GM12878 (cell line): ENCODE data around the gene EVX2. TPM values are rescaled to one million over a fixed set of nuclear protein-coding genes. Genes with fewer than 3 reads are reported as not detected.

Experiments
- ATAC-seq: fragments of 200-7000 bp; cut with Tn5 transposase; 3 replicates; pipeline ENCODE4 v1.9.1; 2020; ENCODE audit warnings: mild to moderate bottlenecking, moderate library complexity
- BruUV-seq: library from RNA; stranded (reverse); fragments of 400-500 nt; replicated peaks from 2 replicates; lab custom pipeline; 2021; lab: Mats Ljungman, UMichigan
- CTCF ChIA-PET: fragments of 300-600 bp; sonication (Branson Sonifier 250); formaldehyde crosslinking; extraction: SDS; loops from one replicate; lab custom pipeline; 2021; ENCODE audit warnings: inconsistent platforms; lab: Yijun Ruan, JAX
- POLR2A ChIA-PET: fragments of 350-600 bp; formaldehyde crosslinking; extraction: SDS; loops from one replicate; lab custom pipeline; 2021; ENCODE audit warnings: inconsistent platforms; lab: Charles Lee
- RAD21 ChIA-PET: fragments of 300-600 bp; sonication (Branson Sonifier 250); formaldehyde crosslinking; loops from one replicate; lab custom pipeline; 2023; ENCODE audit warnings: antibody characterized with exemption; ENCODE audit not compliant: unreplicated experiment; lab: Charles Lee
- SMC1A ChIA-PET: fragments of 300-600 bp; sonication (Branson Sonifier 250); formaldehyde crosslinking; loops from one replicate; lab custom pipeline; 2023; ENCODE audit not compliant: unreplicated experiment, uncharacterized antibody; lab: Charles Lee
- DNase-seq: peaks from one replicate; pipeline ENCODE4 v3.0.0-alpha.2; 2011; ENCODE audit warnings: low read depth, low spot score
- FAIRE-seq: peaks from 3 replicates; lab custom pipeline; 2011; peaks lifted over from hg19 to GRCh38; lab: Jason Lieb, UNC
- H2AFZ ChIP-seq: 2 replicates; pipeline ENCODE4 v1.6.0; 2011; ENCODE audit warnings: low read depth, low read length, control low read depth; ENCODE audit not compliant: control insufficient read depth
- H3K27ac ChIP-seq: 2 replicates; pipeline ENCODE4 v1.5.1; 2011; ENCODE audit warnings: control low read depth; ENCODE audit not compliant: control insufficient read depth, insufficient read depth
- H3K27me3 ChIP-seq, 2 experiments: replicated peaks in 1 of 2; 2 replicates each; pipeline versions ENCODE4 v1.6.0 to v1.6.1; 2011; ENCODE audit warnings: low read length in 1 of 2; ENCODE audit not compliant: control insufficient read depth in 2 of 2, insufficient read depth in 2 of 2
- H3K36me3 ChIP-seq, 2 experiments: 2 replicates each; pipeline ENCODE4 v1.5.1; 2011; ENCODE audit warnings: low read length in 1 of 2; ENCODE audit not compliant: control insufficient read depth in 2 of 2, insufficient read depth in 2 of 2
- H3K4me1 ChIP-seq: 2 replicates; pipeline ENCODE4 v1.6.1; 2011; ENCODE audit warnings: mild to moderate bottlenecking, low read length, moderate library complexity, mixed read lengths; ENCODE audit not compliant: control insufficient read depth, insufficient read depth
- H3K4me2 ChIP-seq: 2 replicates; pipeline ENCODE4 v1.6.0; 2011; ENCODE audit warnings: control low read depth; ENCODE audit not compliant: control insufficient read depth, insufficient read depth
- H3K4me3 ChIP-seq: fragments of 200-600 bp; sonication (generic); 2 replicates; pipeline ENCODE4 v1.5.1; 2016
- H3K79me2 ChIP-seq: 2 replicates; pipeline ENCODE4 v1.6.0; 2011; ENCODE audit warnings: low read length; ENCODE audit not compliant: control insufficient read depth, insufficient read depth
- H3K9ac ChIP-seq: 2 replicates; pipeline ENCODE4 v1.8.0; 2011; ENCODE audit warnings: low read length, control low read depth, mixed read lengths; ENCODE audit not compliant: control insufficient read depth, insufficient read depth
- H3K9me3 ChIP-seq: replicated peaks from 3 replicates; pipeline ENCODE4 v1.5.1; 2011; ENCODE audit warnings: mild to moderate bottlenecking, low read length; ENCODE audit not compliant: control insufficient read depth, insufficient read depth
- H4K20me1 ChIP-seq: 2 replicates; pipeline ENCODE4 v1.6.0; 2011; ENCODE audit not compliant: control insufficient read depth, insufficient read depth
- BCL11A ChIP-seq: IDR thresholded peaks from 2 replicates; pipeline ENCODE4 v1.6.1; 2011; ENCODE audit warnings: low read depth, low read length
- CHD1 ChIP-seq: IDR thresholded peaks from 2 replicates; pipeline ENCODE4 v1.6.1; 2012; ENCODE audit warnings: low read depth, low read length, improper control_type of control experiment
- DPF2 ChIP-seq: fragments of 450-650 bp; IDR thresholded peaks from 2 replicates; pipeline ENCODE4 v1.6.1; 2017; ENCODE audit warnings: mild to moderate bottlenecking
- ESRRA ChIP-seq: IDR thresholded peaks from 2 replicates; pipeline ENCODE4 v1.6.1; 2012; ENCODE audit warnings: mild to moderate bottlenecking, low read length, improper control_type of control experiment
- FOXM1 ChIP-seq: IDR thresholded peaks from 2 replicates; pipeline ENCODE4 v1.6.1; 2012; ENCODE audit warnings: low read depth, mild to moderate bottlenecking, inconsistent platforms, low read length, moderate library complexity
- HDAC2 ChIP-seq: fragments of 200-600 bp; sonication (generic); IDR thresholded peaks from 2 replicates; pipeline ENCODE4 v1.6.1; 2017
- IKZF2 ChIP-seq, 2 experiments: fragments of 450-650 bp; IDR thresholded peaks; 2 replicates each; pipeline ENCODE4 v1.6.1; 2017; ENCODE audit warnings: mild to moderate bottlenecking in 2 of 2, moderate library complexity in 2 of 2
- KAT2A ChIP-seq: conservative IDR thresholded peaks from 2 replicates; pipeline ENCODE4 v1.6.1; 2011; ENCODE audit warnings: low read depth, low read length; ENCODE audit not compliant: control insufficient read depth
- RCOR1 ChIP-seq: conservative IDR thresholded peaks from 2 replicates; pipeline ENCODE4 v1.6.1; 2012; ENCODE audit warnings: low read depth, low read length, improper control_type of control experiment
- RFX5 ChIP-seq: IDR thresholded peaks from 2 replicates; pipeline ENCODE4 v1.6.1; 2011; ENCODE audit warnings: low read depth, low read length, improper control_type of control experiment
- SMAD1 ChIP-seq: fragments of 450-650 bp; IDR thresholded peaks from 2 replicates; pipeline ENCODE4 v1.6.1; 2018; ENCODE audit warnings: mild to moderate bottlenecking, low read depth; ENCODE audit not compliant: partially characterized antibody
- SMC3 ChIP-seq: IDR thresholded peaks from 2 replicates; pipeline ENCODE4 v1.6.1; 2011; ENCODE audit warnings: low read length, improper control_type of control experiment, borderline replicate concordance
- YBX1 ChIP-seq: fragments of 450-650 bp; IDR thresholded peaks from 2 replicates; pipeline ENCODE4 v1.6.1; 2016; ENCODE audit warnings: antibody characterized with exemption
- WGBS: methylation state at CpG from one replicate; pipeline ENCODE4 v1.1.6; 2016; ENCODE audit warnings: low lambda C conversion rate; ENCODE audit not compliant: insufficient replicate concordance, insufficient coverage; ENCODE audit errors: missing lambda C conversion rate; 5-methylcytosine and 5-hydroxymethylcytosine counted together
- in situ Hi-C: fragments of 300-500 bp; cut with MboI; formaldehyde crosslinking; loops from 9 replicates; pipeline ENCODE4 v1.14.3; 2018; ENCODE audit warnings: mixed read lengths
- intact Hi-C: fragments of 100-400 bp; cut with micrococcal nuclease; formaldehyde crosslinking; loops from one replicate; pipeline ENCODE4 v1.14.2; 2022; ENCODE audit not compliant: unreplicated experiment
- polyA plus RNA-seq, 11 experiments: library from polyadenylated mRNA; depleted of rRNA in 4 of 11; unstranded in 6 of 11; stranded (reverse) in 5 of 11; fragments of >200 nt; fragmentation: Nextera tagmentation in 4 of 11; fragmentation: Illumina TruSeq in 1 of 11; extraction: Ambion mirVana in 4 of 11; extraction: Trizol in 1 of 11; gene quantifications; 1 replicate in 1 of 11; 2 replicates in 10 of 11; pipeline versions ENCODE4 v1.2.1 to v1.2.3, GENCODE V29; 2011 to 2016; ENCODE audit warnings: inconsistent platforms in 2 of 11, missing spikeins in 2 of 11, low read depth in 1 of 11
- total RNA-seq, 4 experiments: library from RNA; depleted of rRNA in 3 of 4; stranded (reverse); fragments of >200 nt in 3 of 4; fragmentation: Illumina TruSeq in 1 of 4; extraction: Trizol in 1 of 4; gene quantifications; 2 replicates each; pipeline versions ENCODE4 v1.2.1 to v1.2.3, GENCODE V29; 2013 to 2021
- TF ChIP-seq, protein P1 (sequence below): fragments of 450-650 bp; IDR thresholded peaks from 2 replicates; pipeline ENCODE4 v1.6.1; 2016; ENCODE audit warnings: mild to moderate bottlenecking, moderate library complexity, borderline replicate concordance
- TF ChIP-seq, protein P2 (sequence below): fragments of 450-650 bp; IDR thresholded peaks from 2 replicates; pipeline ENCODE4 v1.6.1; 2016; ENCODE audit warnings: mild to moderate bottlenecking

The EVX2 gene
- total and polyA plus RNA-seq, 10 of the 15 experiments (the other 5 are each of a cell fraction or from before 2014, with no cell fraction given): not detected

DNA sequence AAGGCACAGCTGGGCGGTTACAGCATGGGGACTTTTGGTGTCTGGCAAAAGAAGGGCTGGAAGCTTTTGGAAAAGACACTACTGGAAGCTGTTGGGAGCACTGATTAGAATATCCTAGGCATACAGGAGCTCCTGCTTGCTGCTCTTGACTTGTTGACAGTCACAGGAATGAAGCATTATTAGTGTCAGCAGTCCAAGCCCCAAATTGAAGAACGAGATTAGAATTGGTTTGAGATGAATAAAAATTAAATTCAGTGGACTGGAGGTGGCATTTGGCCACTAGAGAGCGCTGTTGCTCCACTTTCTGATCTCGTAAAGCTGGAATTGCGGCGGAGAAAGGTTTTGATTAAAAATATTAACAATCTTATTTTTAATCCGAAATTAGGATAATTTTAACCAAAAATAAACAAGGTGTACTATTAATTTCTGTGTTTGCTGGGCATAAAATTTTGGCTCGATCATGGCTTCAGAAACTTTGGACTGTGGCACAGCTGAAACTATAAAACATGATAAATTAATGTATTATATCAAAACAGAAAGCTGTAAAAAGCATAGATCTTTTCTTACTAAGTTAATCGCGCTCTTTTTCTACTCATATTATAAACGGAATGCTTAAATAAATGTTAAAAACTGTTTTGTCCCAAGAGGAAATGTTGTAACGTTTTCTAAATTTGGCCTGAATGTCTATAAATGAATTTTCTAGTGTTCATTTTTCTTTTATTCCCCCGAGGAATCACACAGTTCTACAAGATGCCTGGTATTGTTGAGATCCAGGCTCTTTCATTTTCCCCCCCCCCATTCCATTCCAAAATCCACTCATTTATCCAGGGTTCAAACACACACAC lies 43.4 kb upstream of the EVX2 start (continued):
- TF ChIP-seq, protein P1, sequence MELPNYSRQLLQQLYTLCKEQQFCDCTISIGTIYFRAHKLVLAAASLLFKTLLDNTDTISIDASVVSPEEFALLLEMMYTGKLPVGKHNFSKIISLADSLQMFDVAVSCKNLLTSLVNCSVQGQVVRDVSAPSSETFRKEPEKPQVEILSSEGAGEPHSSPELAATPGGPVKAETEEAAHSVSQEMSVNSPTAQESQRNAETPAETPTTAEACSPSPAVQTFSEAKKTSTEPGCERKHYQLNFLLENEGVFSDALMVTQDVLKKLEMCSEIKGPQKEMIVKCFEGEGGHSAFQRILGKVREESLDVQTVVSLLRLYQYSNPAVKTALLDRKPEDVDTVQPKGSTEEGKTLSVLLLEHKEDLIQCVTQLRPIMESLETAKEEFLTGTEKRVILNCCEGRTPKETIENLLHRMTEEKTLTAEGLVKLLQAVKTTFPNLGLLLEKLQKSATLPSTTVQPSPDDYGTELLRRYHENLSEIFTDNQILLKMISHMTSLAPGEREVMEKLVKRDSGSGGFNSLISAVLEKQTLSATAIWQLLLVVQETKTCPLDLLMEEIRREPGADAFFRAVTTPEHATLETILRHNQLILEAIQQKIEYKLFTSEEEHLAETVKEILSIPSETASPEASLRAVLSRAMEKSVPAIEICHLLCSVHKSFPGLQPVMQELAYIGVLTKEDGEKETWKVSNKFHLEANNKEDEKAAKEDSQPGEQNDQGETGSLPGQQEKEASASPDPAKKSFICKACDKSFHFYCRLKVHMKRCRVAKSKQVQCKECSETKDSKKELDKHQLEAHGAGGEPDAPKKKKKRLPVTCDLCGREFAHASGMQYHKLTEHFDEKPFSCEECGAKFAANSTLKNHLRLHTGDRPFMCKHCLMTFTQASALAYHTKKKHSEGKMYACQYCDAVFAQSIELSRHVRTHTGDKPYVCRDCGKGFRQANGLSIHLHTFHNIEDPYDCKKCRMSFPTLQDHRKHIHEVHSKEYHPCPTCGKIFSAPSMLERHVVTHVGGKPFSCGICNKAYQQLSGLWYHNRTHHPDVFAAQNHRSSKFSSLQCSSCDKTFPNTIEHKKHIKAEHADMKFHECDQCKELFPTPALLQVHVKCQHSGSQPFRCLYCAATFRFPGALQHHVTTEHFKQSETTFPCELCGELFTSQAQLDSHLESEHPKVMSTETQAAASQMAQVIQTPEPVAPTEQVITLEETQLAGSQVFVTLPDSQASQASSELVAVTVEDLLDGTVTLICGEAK: no peak
- TF ChIP-seq, protein P2, sequence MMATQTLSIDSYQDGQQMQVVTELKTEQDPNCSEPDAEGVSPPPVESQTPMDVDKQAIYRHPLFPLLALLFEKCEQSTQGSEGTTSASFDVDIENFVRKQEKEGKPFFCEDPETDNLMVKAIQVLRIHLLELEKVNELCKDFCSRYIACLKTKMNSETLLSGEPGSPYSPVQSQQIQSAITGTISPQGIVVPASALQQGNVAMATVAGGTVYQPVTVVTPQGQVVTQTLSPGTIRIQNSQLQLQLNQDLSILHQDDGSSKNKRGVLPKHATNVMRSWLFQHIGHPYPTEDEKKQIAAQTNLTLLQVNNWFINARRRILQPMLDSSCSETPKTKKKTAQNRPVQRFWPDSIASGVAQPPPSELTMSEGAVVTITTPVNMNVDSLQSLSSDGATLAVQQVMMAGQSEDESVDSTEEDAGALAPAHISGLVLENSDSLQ: no peak
- TF ChIP-seq HDAC2 (no peak), SMC3 (peak; percentile 62; the same call in 1 of the 2 replicates), DPF2 (no peak)

DNA sequence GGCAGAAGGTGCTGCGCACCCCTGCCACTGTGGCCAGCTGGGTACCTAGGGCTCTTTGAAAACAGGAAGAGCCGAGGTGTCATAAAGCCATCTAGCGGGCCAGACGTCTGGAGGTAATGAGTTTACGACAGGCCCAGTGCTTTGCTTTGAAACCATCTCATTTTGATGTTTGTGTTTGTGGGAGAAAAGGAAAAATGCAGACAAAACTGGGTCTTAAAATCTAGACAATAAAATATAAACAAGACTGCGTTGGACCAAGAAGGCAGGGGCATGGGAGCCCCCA lies 42.0 kb upstream of the EVX2 start:
- intact Hi-C loops (loop anchor here (2.0 to 5.0 kb wide), 6 partner anchors 329 to 1037 kb away; no protein-coding TSS in a partner anchor), in situ Hi-C loops (loop anchor here (5.0 to 25.0 kb wide), 4 partner anchors 512 to 1212 kb away; no protein-coding TSS in a partner anchor)
- SMC1A ChIA-PET: interaction anchor here (0.7 to 3.1 kb wide), 5 partner anchors 15 to 526 kb away, joined by 4 to 37 read pairs (median 9); no protein-coding TSS in a partner anchor
- no peak overlapping the region for H3K4me3 ChIP-seq
- H2AFZ ChIP-seq: no peak overlapping the region
- DNase-seq: no peak
- no peak overlapping the region for H3K4me2 ChIP-seq
- H3K36me3 ChIP-seq: no peaks in the 10 kb centered on the region
- CTCF ChIA-PET: interaction anchor here (0.8 to 4.3 kb wide), 9 partner anchors 15 to 1024 kb away, joined by 3 to 79 read pairs (median 17); no protein-coding TSS in a partner anchor
- 26% methylated on average over 6 of the region's 6 CpGs for WGBS
- no peaks in the 10 kb centered on the region for H3K79me2 ChIP-seq
- H4K20me1 ChIP-seq: no peaks in the 10 kb centered on the region
- peaks cover 10 to 28% of the 10 kb centered on the region in 2 experiments for H3K27me3 ChIP-seq
- POLR2A ChIA-PET: no interaction called here
- no peaks in the 10 kb centered on the region for H3K4me1 ChIP-seq
- BruUV-seq: no TSS peak
- no peak overlapping the region for H3K27ac ChIP-seq
- RAD21 ChIA-PET: interaction anchor here (0.7 to 3.7 kb wide), 3 partner anchors 428 to 1023 kb away, joined by 3 to 17 read pairs (median 16); no protein-coding TSS in a partner anchor
- no peak for ATAC-seq
- no peak overlapping the region for H3K9ac ChIP-seq
- no peak for FAIRE-seq
- peaks cover 1% of the 10 kb centered on the region; the same call in 2 of the 3 replicates for H3K9me3 ChIP-seq
- TF ChIP-seq RFX5 (no peak), SMAD1 (no peak), FOXM1 (no peak), RCOR1 (no peak), CHD1 (no peak), BCL11A (no peak), YBX1 (no peak), ESRRA (no peak), KAT2A (no peak), IKZF2 (IDR thresholded peaks at IDR 0.05) (no peak)
- TF ChIP-seq, protein P2: no peak
